ENCODE results near the gene ENTREP1. TPM values are rescaled to one million over a fixed set of nuclear protein-coding genes. Genes with fewer than 3 reads are reported as not detected.
"Not testable (repeated sequence)": the region's sequence is repeated elsewhere in the genome, so short reads cannot be mapped to it uniquely, and the experiment has no call there.

The ENTREP1 gene
- total RNA-seq, result 4.6 and 11.5 TPM in 2 replicates

- peak; percentile 37 to 88 for DNase-seq (ENCODE audit: low read depth in 2 of 2)
These were observed at the start of gene ENTREP1 for GRCh38 chr9:69324549-69325401. ENTREP1 (plus strand) TSS chr9:69325215; CDS start chr9:69325310, 95 bp downstream.

- DNase-seq (ENCODE audit: low read depth in 2 of 2), result no peak
These were observed 48.2 kb upstream of the ENTREP1 start for GRCh38 chr9:69276775-69277174.

- no peak for DNase-seq (ENCODE audit: low read depth in 2 of 2)
These were observed 45.8 kb upstream of the ENTREP1 start for GRCh38 chr9:69279084-69279731.

- DNase-seq (ENCODE audit: low read depth in 2 of 2), result no peak
These were observed 45.3 kb upstream of the ENTREP1 start for GRCh38 chr9:69279733-69280132.

GRCh38 chr9:69283003-69283402 is 42.0 kb upstream of the ENTREP1 start:
- DNase-seq (ENCODE audit: low read depth in 2 of 2), result peak in 1 of 2 donors; percentile 41

GRCh38 chr9:69292078-69292477 is 32.9 kb upstream of the ENTREP1 start:
- peak in 1 of 2 donors; percentile 5 for DNase-seq (ENCODE audit: low read depth in 2 of 2)

- no peak for DNase-seq (ENCODE audit: low read depth in 2 of 2)
These were observed 31.9 kb upstream of the ENTREP1 start for GRCh38 chr9:69293156-69293555.

GRCh38 chr9:69295872-69296552 is 29.0 kb upstream of the ENTREP1 start:
- no peak for DNase-seq (ENCODE audit: low read depth in 2 of 2)

- no peak for DNase-seq (ENCODE audit: low read depth in 2 of 2)
These were observed 27.6 kb upstream of the ENTREP1 start for GRCh38 chr9:69297300-69297980.

- DNase-seq (ENCODE audit: low read depth in 2 of 2), result no peak
These were observed 25.7 kb upstream of the ENTREP1 start for GRCh38 chr9:69299315-69299714.

GRCh38 chr9:69299826-69300225 is 25.2 kb upstream of the ENTREP1 start:
- DNase-seq (ENCODE audit: low read depth in 2 of 2), result no peak

- DNase-seq (ENCODE audit: low read depth in 2 of 2), result no peak
These were observed 21.7 kb upstream of the ENTREP1 start for GRCh38 chr9:69303331-69303730.

- DNase-seq (ENCODE audit: low read depth in 2 of 2), result not testable (repeated sequence)
These were observed 18.0 kb upstream of the ENTREP1 start for GRCh38 chr9:69306895-69307445.

- DNase-seq (ENCODE audit: low read depth in 2 of 2), result peak in 1 of 2 donors; percentile 45
These were observed 17.4 kb upstream of the ENTREP1 start for GRCh38 chr9:69307446-69308205.

- no peak for DNase-seq (ENCODE audit: low read depth in 2 of 2)
These were observed 16.6 kb upstream of the ENTREP1 start for GRCh38 chr9:69308206-69308931.

GRCh38 chr9:69313175-69313574 is 11.8 kb upstream of the ENTREP1 start:
- DNase-seq (ENCODE audit: low read depth in 2 of 2), result no peak

- DNase-seq (ENCODE audit: low read depth in 2 of 2), result no peak
These were observed 10.5 kb upstream of the ENTREP1 start for GRCh38 chr9:69314547-69314946.

- DNase-seq (ENCODE audit: low read depth in 2 of 2), result peak in 1 of 2 donors; percentile 51
These were observed 7.9 kb upstream of the ENTREP1 start for GRCh38 chr9:69317081-69317480.

- no peak for DNase-seq (ENCODE audit: low read depth in 2 of 2)
These were observed 7.1 kb upstream of the ENTREP1 start for GRCh38 chr9:69317894-69318293.

All from dermis microvascular lymphatic vessel endothelial cell (primary cell).